ENCODE results near the gene ALOXE3. TPM values are rescaled to one million over a fixed set of nuclear protein-coding genes. Genes with fewer than 3 reads are reported as not detected.
"Not testable (repeated sequence)": the region's sequence is repeated elsewhere in the genome, so short reads cannot be mapped to it uniquely, and the experiment has no call there.

ALOXE3 gene
- total RNA-seq, 2 experiments from 2014 or later: 0.27 to 0.28 TPM

GRCh38 chr17:8110456-8110804 is 7.9 kb downstream of the ALOXE3 start:
- no peak for DNase-seq
- Mint-ChIP-seq H3K36me3 (ENCODE audit: low read depth) (no peaks in the 10 kb centered on the region), H3K4me3 (no peak overlapping the region), H3K9me3 (ENCODE audit: low read depth) (no peaks in the 10 kb centered on the region), H3K27me3 (peaks cover 24% of the 10 kb centered on the region), H3K4me1 (peaks cover 5% of the 10 kb centered on the region), H3K27ac (no peak overlapping the region)
- no peak for ATAC-seq
- POLR2A ChIA-PET: interaction anchor here (0.5 kb wide), 1 partner anchor 62 kb away, joined by 3 read pairs; no protein-coding TSS in a partner anchor
- CTCF ChIA-PET: interaction anchor here (0.6 to 15.8 kb wide), 24 partner anchors 9 to 193 kb away, joined by 3 to 155 read pairs (median 4); partner anchors contain the start of genes ALOX12B and TMEM107
- intact Hi-C loops (cut with DNase I, micrococcal nuclease): loop anchor here (1.0 kb wide), 3 partner anchors 28 to 50 kb away; no protein-coding TSS in a partner anchor

- CTCF ChIA-PET: interaction anchor here (0.5 to 15.8 kb wide), 20 partner anchors 9 to 194 kb away, joined by 3 to 155 read pairs (median 6); partner anchors contain the start of genes ALOX12B and TMEM107
- H3K4me3 Mint-ChIP-seq: peak overlapping the region; percentile 34
- no peak overlapping the region for H3K27ac Mint-ChIP-seq
Observed at GRCh38 chr17:8109661-8110455, 8.5 kb downstream of the ALOXE3 start.

GRCh38 chr17:8108972-8109660 is 9.2 kb downstream of the ALOXE3 start:
- Mint-ChIP-seq H3K36me3 (ENCODE audit: low read depth) (no peaks in the 10 kb centered on the region), H3K27ac (no peak overlapping the region), H3K9me3 (ENCODE audit: low read depth) (no peaks in the 10 kb centered on the region), H3K4me3 (no peak overlapping the region), H3K4me1 (peaks cover 5% of the 10 kb centered on the region), H3K27me3 (peaks cover 13% of the 10 kb centered on the region)
- ChIA-PET CTCF (interaction anchor here (0.5 to 15.8 kb wide), 10 partner anchors 11 to 196 kb away, joined by 3 to 155 read pairs (median 8); no protein-coding TSS in a partner anchor), POLR2A (no interaction called here)
- DNase-seq: no peak
- ATAC-seq: no peak
- intact Hi-C loops (cut with DNase I, micrococcal nuclease): no loop called here

More at GRCh38 chr17:8109661-8110455, 8.5 kb downstream of the ALOXE3 start:
- Mint-ChIP-seq H3K36me3 (ENCODE audit: low read depth) (no peaks in the 10 kb centered on the region), H3K9me3 (ENCODE audit: low read depth) (no peaks in the 10 kb centered on the region), H3K27me3 (peaks cover 19% of the 10 kb centered on the region), H3K4me1 (peaks cover 5% of the 10 kb centered on the region)
- ATAC-seq: peak; percentile 97
- intact Hi-C loops (cut with DNase I, micrococcal nuclease): loop anchor here (1.0 kb wide), 3 partner anchors 28 to 50 kb away; no protein-coding TSS in a partner anchor
- peak; percentile 90 for DNase-seq
- POLR2A ChIA-PET: no interaction called here

GRCh38 chr17:8106980-8107379 is 11.3 kb downstream of the ALOXE3 start:
- CTCF ChIA-PET: interaction anchor here (0.9 to 15.8 kb wide), 7 partner anchors 12 to 46 kb away, joined by 3 to 155 read pairs (median 5); partner anchors contain the start of gene ALOXE3
- H3K27me3 Mint-ChIP-seq; H3K27ac Mint-ChIP-seq; H3K9me3 Mint-ChIP-seq (ENCODE audit: low read depth); DNase-seq; H3K4me1 Mint-ChIP-seq; intact Hi-C loops (cut with DNase I, micrococcal nuclease); H3K36me3 Mint-ChIP-seq (ENCODE audit: low read depth); ATAC-seq; H3K4me3 Mint-ChIP-seq: not testable (repeated sequence)
- POLR2A ChIA-PET: interaction anchor here (0.5 to 0.8 kb wide), 2 partner anchors 13 to 142 kb away, joined by 3 read pairs; partner anchors contain the start of gene PFAS

- DNase-seq (no peak), ATAC-seq (no peak)
- no peaks in the 10 kb centered on the region for H3K36me3 Mint-ChIP-seq (ENCODE audit: low read depth)
- no peak overlapping the region for H3K4me3 Mint-ChIP-seq
- CTCF ChIA-PET: interaction anchor here (0.7 to 15.8 kb wide), 10 partner anchors 9 to 45 kb away, joined by 3 to 155 read pairs (median 6); partner anchors contain the start of gene ALOXE3
- H3K27me3 Mint-ChIP-seq: peaks cover 2% of the 10 kb centered on the region
- POLR2A ChIA-PET: no interaction called here
- peak overlapping the region; percentile 27 for H3K27ac Mint-ChIP-seq
- intact Hi-C loops (cut with DNase I, micrococcal nuclease): no loop called here
- H3K9me3 Mint-ChIP-seq (ENCODE audit: low read depth): no peaks in the 10 kb centered on the region
- H3K4me1 Mint-ChIP-seq: peaks cover 5% of the 10 kb centered on the region
Observed at GRCh38 chr17:8105957-8106398, 12.3 kb downstream of the ALOXE3 start.

- H3K9me3 Mint-ChIP-seq (ENCODE audit: low read depth): no peaks in the 10 kb centered on the region
- intact Hi-C loops (cut with DNase I, micrococcal nuclease): no loop called here
- ChIA-PET POLR2A (no interaction called here), CTCF (interaction anchor here (0.6 to 15.8 kb wide), 11 partner anchors 9 to 289 kb away, joined by 3 to 155 read pairs (median 4); partner anchors contain the start of gene ALOXE3)
- no peak for DNase-seq
- H3K4me3 Mint-ChIP-seq: no peak overlapping the region
- H3K27ac Mint-ChIP-seq: no peak overlapping the region
- H3K27me3 Mint-ChIP-seq: peaks cover 2% of the 10 kb centered on the region
- no peaks in the 10 kb centered on the region for H3K4me1 Mint-ChIP-seq
- ATAC-seq: no peak
- no peaks in the 10 kb centered on the region for H3K36me3 Mint-ChIP-seq (ENCODE audit: low read depth)
Observed at GRCh38 chr17:8104911-8105310, 13.4 kb downstream of the ALOXE3 start.

GRCh38 chr17:8103549-8103948 is 14.8 kb downstream of the ALOXE3 start:
- Mint-ChIP-seq H3K36me3 (ENCODE audit: low read depth) (no peaks in the 10 kb centered on the region), H3K9me3 (ENCODE audit: low read depth) (no peaks in the 10 kb centered on the region), H3K4me3 (no peak overlapping the region), H3K27ac (no peak overlapping the region), H3K4me1 (no peaks in the 10 kb centered on the region), H3K27me3 (peaks cover 2% of the 10 kb centered on the region)
- intact Hi-C loops (cut with DNase I, micrococcal nuclease): no loop called here
- POLR2A ChIA-PET: no interaction called here
- no peak for ATAC-seq
- CTCF ChIA-PET: interaction anchor here (0.6 to 15.8 kb wide), 7 partner anchors 11 to 83 kb away, joined by 3 to 155 read pairs (median 10); partner anchors contain the start of gene ALOXE3
- no peak for DNase-seq

- Mint-ChIP-seq H3K9me3 (ENCODE audit: low read depth) (no peaks in the 10 kb centered on the region), H3K27me3 (peaks cover under 1% of the 10 kb centered on the region), H3K4me1 (no peaks in the 10 kb centered on the region), H3K36me3 (ENCODE audit: low read depth) (no peaks in the 10 kb centered on the region), H3K27ac (no peak overlapping the region), H3K4me3 (no peak overlapping the region)
- POLR2A ChIA-PET: no interaction called here
- DNase-seq (no peak), ATAC-seq (no peak)
- intact Hi-C loops (cut with DNase I, micrococcal nuclease): no loop called here
- CTCF ChIA-PET: interaction anchor here (1.2 to 15.8 kb wide), 8 partner anchors 9 to 199 kb away, joined by 4 to 155 read pairs (median 6); no protein-coding TSS in a partner anchor
Observed at GRCh38 chr17:8101721-8102120, 16.6 kb downstream of the ALOXE3 start.

GRCh38 chr17:8100763-8101162 is 17.6 kb downstream of the ALOXE3 start:
- H3K4me3 Mint-ChIP-seq: no peak overlapping the region
- POLR2A ChIA-PET: no interaction called here
- no peaks in the 10 kb centered on the region for H3K9me3 Mint-ChIP-seq (ENCODE audit: low read depth)
- no peak overlapping the region for H3K27ac Mint-ChIP-seq
- no peaks in the 10 kb centered on the region for H3K36me3 Mint-ChIP-seq (ENCODE audit: low read depth)
- intact Hi-C loops (cut with DNase I, micrococcal nuclease): no loop called here
- no peaks in the 10 kb centered on the region for H3K27me3 Mint-ChIP-seq
- H3K4me1 Mint-ChIP-seq: no peaks in the 10 kb centered on the region
- CTCF ChIA-PET: interaction anchor here (0.5 to 15.8 kb wide), 10 partner anchors 10 to 918 kb away, joined by 3 to 155 read pairs (median 4); partner anchors contain the start of gene ALOXE3
- no peak for DNase-seq
- no peak for ATAC-seq

- CTCF ChIA-PET: interaction anchor here (0.6 to 15.8 kb wide), 9 partner anchors 10 to 917 kb away, joined by 3 to 155 read pairs (median 4); partner anchors contain the start of gene ALOXE3
- POLR2A ChIA-PET: no interaction called here
- intact Hi-C loops (cut with DNase I, micrococcal nuclease): no loop called here
- Mint-ChIP-seq H3K36me3 (ENCODE audit: low read depth) (no peaks in the 10 kb centered on the region), H3K27me3 (no peaks in the 10 kb centered on the region), H3K9me3 (ENCODE audit: low read depth) (no peaks in the 10 kb centered on the region), H3K4me3 (no peak overlapping the region), H3K27ac (no peak overlapping the region), H3K4me1 (peaks cover 3% of the 10 kb centered on the region)
- ATAC-seq (no peak), DNase-seq (no peak)
Observed at GRCh38 chr17:8100111-8100510, 18.2 kb downstream of the ALOXE3 start.

GRCh38 chr17:8096541-8096940 is 21.8 kb downstream of the ALOXE3 start:
- Mint-ChIP-seq H3K27ac (no peak overlapping the region), H3K9me3 (ENCODE audit: low read depth) (no peaks in the 10 kb centered on the region), H3K36me3 (ENCODE audit: low read depth) (no peaks in the 10 kb centered on the region), H3K4me3 (no peak overlapping the region), H3K4me1 (peaks cover 14% of the 10 kb centered on the region), H3K27me3 (no peaks in the 10 kb centered on the region)
- ATAC-seq (no peak), DNase-seq (no peak)
- POLR2A ChIA-PET: no interaction called here
- intact Hi-C loops (cut with DNase I, micrococcal nuclease): no loop called here
- CTCF ChIA-PET: interaction anchor here (0.5 to 1.2 kb wide), 6 partner anchors 9 to 26 kb away, joined by 3 to 4 read pairs (median 4); no protein-coding TSS in a partner anchor

Data from activated CD4-positive, alpha-beta T cell treated with anti-CD3 and anti-CD28 coated beads for 36 hours (primary cell).